Ovary (tissue), 3 donors: ENCODE results near the gene AFG3L2.

ENCODE experiments used
- EP300 ChIP-seq: sonication (generic); formaldehyde crosslinking; IDR thresholded peaks from one replicate; pipeline ENCODE4 v1.6.1; 2017; ENCODE audit warnings: antibody characterized with exemption
- POLR2A ChIP-seq: fragments of 450-650 bp; IDR thresholded peaks from one replicate; pipeline ENCODE4 v1.6.1; 2017; ENCODE audit warnings: antibody characterized with exemption, mild to moderate bottlenecking, moderate library complexity
- TF ChIP-seq, protein P1 (sequence below), 3 donors: fragments of 450-650 bp in 2 of 3; fragments of 200-600 bp in 1 of 3; IDR thresholded peaks; one replicate each; pipeline versions ENCODE4 v1.5.1 to v1.8.0; 2016 to 2022; ENCODE audit warnings: antibody characterized with exemption in 3 of 3, mild to moderate bottlenecking in 1 of 3
- donor health status: DM: no; HTN: no; CAD: no.

DNA sequence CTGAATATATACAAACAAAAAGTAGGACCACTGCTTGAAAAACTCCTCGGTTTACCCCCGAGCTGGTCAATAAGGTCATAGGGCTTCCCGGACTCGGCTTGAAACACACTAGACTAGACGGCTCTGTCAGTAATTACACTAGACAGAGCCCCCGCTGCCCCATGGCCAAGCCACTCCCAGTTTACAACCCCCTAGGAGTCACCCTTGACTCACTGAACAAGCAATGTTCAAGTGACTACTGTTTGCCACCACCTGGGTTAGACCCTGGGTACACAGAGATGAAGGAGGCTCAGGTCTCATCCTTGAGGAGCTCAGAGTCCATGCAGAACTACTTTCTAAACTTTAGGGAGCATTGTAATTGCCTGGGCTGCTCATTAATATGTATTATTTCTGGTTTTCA, 17.0 kb upstream of the AFG3L2 start:
- TF ChIP-seq, protein P1, sequence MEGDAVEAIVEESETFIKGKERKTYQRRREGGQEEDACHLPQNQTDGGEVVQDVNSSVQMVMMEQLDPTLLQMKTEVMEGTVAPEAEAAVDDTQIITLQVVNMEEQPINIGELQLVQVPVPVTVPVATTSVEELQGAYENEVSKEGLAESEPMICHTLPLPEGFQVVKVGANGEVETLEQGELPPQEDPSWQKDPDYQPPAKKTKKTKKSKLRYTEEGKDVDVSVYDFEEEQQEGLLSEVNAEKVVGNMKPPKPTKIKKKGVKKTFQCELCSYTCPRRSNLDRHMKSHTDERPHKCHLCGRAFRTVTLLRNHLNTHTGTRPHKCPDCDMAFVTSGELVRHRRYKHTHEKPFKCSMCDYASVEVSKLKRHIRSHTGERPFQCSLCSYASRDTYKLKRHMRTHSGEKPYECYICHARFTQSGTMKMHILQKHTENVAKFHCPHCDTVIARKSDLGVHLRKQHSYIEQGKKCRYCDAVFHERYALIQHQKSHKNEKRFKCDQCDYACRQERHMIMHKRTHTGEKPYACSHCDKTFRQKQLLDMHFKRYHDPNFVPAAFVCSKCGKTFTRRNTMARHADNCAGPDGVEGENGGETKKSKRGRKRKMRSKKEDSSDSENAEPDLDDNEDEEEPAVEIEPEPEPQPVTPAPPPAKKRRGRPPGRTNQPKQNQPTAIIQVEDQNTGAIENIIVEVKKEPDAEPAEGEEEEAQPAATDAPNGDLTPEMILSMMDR (IDR thresholded peaks at IDR 0.05), result no peak
- TF ChIP-seq POLR2A (no peak), EP300 (no peak)
